ENCODE measurements around the gene CIITA.

CIITA gene

GRCh38 chr16:10982465-10983150 is 105.6 kb downstream of the CIITA start:
- no peak for DNase-seq

- no peak for DNase-seq
Observed at GRCh38 chr16:10983159-10983558, 106.2 kb downstream of the CIITA start.

- DNase-seq: no peak
Observed at GRCh38 chr16:10984509-10984908, 107.5 kb downstream of the CIITA start.

Data from NCI-H1436 treated with DMSO at 0.1 percent for 48 hours (cell line).